Sigmoid colon (tissue), 7 donors: ENCODE measurements around the gene LRP1B. TPM values are rescaled to one million over a fixed set of nuclear protein-coding genes. Genes with fewer than 3 reads are reported as not detected.
"Not testable (repeated sequence)": the region's sequence is repeated elsewhere in the genome, so short reads cannot be mapped to it uniquely, and the experiment has no call there.

Experiments used
- DNase-seq: peaks from one replicate; pipeline ENCODE4 v3.0.0-alpha.2; 2019
- H3K27ac ChIP-seq, 4 donors: fragments of 200-600 bp; sonication (generic); one replicate each; pipeline ENCODE4 v1.5.1; 2016 to 2019; ENCODE audit warnings: mild to moderate bottlenecking in 1 of 4
- H3K27me3 ChIP-seq, 3 donors: fragments of 200-600 bp; sonication (generic); one replicate each; pipeline ENCODE4 v1.5.1; 2019; ENCODE audit warnings: mild to moderate bottlenecking in 1 of 3
- H3K36me3 ChIP-seq, 4 donors: fragments of 200-600 bp; sonication (generic); one replicate each; pipeline ENCODE4 v1.5.1; 2016 to 2019
- H3K4me1 ChIP-seq, 4 donors: fragments of 200-600 bp; sonication (generic); one replicate each; pipeline ENCODE4 v1.5.1; 2017 to 2019
- H3K4me3 ChIP-seq, 4 donors: fragments of 200-600 bp; sonication (generic); one replicate each; pipeline ENCODE4 v1.5.1; 2017 to 2019; ENCODE audit warnings: mild to moderate bottlenecking in 2 of 4, moderate library complexity in 1 of 4
- H3K9me3 ChIP-seq, 4 donors: fragments of 200-600 bp in 3 of 4; sonication (generic) in 3 of 4; one replicate each; pipeline versions ENCODE4 v1.5.1 to v1.6.1; 2013 to 2019
- EP300 ChIP-seq, 4 donors: sonication (generic); formaldehyde crosslinking; IDR thresholded peaks; one replicate each; pipeline ENCODE4 v1.6.1; 2017; ENCODE audit warnings: antibody characterized with exemption in 4 of 4
- POLR2A ChIP-seq, 2 donors: fragments of 450-650 bp; IDR thresholded peaks; one replicate each; pipeline ENCODE4 v1.6.1; 2016; ENCODE audit warnings: antibody characterized with exemption in 2 of 2, mild to moderate bottlenecking in 2 of 2, moderate library complexity in 2 of 2
- POLR2AphosphoS5 ChIP-seq, 4 donors: sonication (generic); formaldehyde crosslinking; IDR thresholded peaks; one replicate each; pipeline ENCODE4 v1.6.1; 2017; ENCODE audit warnings: antibody characterized with exemption in 4 of 4
- WGBS, 2 donors: extraction: QIAGEN DNeasy Blood & Tissue Kit; methylation state at CpG; one replicate each; pipeline ENCODE4 v1.1.7; 2013; 5-methylcytosine and 5-hydroxymethylcytosine counted together
- intact Hi-C: fragments of 100-400 bp; cut with DNase I; formaldehyde crosslinking; loops from one replicate; pipeline ENCODE4 v1.15.1; 2023
- polyA plus RNA-seq, 3 donors: library from polyadenylated mRNA; stranded (reverse); fragments of 200-250 nt; gene quantifications; one replicate each; pipeline ENCODE4 v1.2.3, GENCODE V29; 2013
- total RNA-seq, 4 donors: library from RNA; depleted of rRNA; stranded (reverse); fragments of >200 nt; gene quantifications; one replicate each; pipeline ENCODE4 v1.1.0, GENCODE V29; 2016
- TF ChIP-seq, protein P1 (sequence below), 4 experiments: fragments of 450-650 bp in 3 of 4; fragments of 200-600 bp in 1 of 4; IDR thresholded peaks; one replicate each; pipeline ENCODE4 v1.5.1; 2016 to 2019; ENCODE audit warnings: antibody characterized with exemption in 4 of 4, mild to moderate bottlenecking in 3 of 4, moderate library complexity in 2 of 4
- donor health status: healthy with polysubstance abuse.
- donor health status: Bipolar disorder and iron deficiency.
- donor health status: healthy.

LRP1B gene
- total and polyA plus RNA-seq, 7 donors, result 0.06 to 5.1 (median 2.0) TPM; not detected in 1

DNA sequence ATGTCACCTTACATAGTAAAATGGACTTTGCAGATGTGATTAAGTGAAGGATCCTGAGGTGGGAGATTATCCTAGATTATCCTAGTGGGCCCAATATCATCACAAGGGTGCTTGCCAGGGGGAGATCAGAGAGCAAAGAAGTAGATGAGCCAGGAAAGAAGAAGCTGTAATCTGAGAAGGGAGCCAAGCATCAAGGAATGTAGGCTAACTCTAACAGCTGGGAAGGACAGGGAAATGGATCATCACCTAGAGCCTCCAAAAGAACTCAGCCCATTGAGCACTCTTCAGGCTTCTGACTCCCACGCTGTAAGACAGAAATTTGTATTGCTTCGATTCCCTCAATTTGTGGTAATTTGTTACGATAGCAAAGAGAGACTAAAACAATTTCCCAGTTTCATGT is 309.9 kb downstream of the LRP1B start:
- TF ChIP-seq, protein P1, sequence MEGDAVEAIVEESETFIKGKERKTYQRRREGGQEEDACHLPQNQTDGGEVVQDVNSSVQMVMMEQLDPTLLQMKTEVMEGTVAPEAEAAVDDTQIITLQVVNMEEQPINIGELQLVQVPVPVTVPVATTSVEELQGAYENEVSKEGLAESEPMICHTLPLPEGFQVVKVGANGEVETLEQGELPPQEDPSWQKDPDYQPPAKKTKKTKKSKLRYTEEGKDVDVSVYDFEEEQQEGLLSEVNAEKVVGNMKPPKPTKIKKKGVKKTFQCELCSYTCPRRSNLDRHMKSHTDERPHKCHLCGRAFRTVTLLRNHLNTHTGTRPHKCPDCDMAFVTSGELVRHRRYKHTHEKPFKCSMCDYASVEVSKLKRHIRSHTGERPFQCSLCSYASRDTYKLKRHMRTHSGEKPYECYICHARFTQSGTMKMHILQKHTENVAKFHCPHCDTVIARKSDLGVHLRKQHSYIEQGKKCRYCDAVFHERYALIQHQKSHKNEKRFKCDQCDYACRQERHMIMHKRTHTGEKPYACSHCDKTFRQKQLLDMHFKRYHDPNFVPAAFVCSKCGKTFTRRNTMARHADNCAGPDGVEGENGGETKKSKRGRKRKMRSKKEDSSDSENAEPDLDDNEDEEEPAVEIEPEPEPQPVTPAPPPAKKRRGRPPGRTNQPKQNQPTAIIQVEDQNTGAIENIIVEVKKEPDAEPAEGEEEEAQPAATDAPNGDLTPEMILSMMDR (IDR thresholded peaks at IDR 0.05), result no peak
- TF ChIP-seq POLR2AphosphoS5 (IDR thresholded peaks at IDR 0.05) (no peak), EP300 (IDR thresholded peaks at IDR 0.05) (no peak), POLR2A (IDR thresholded peaks at IDR 0.05) (no peak)
- no peak for DNase-seq
- Histone ChIP-seq H3K27ac (no peak overlapping the region), H3K4me1 (no peaks in the 10 kb centered on the region), H3K27me3 (no peaks in the 10 kb centered on the region), H3K36me3 (no peaks in the 10 kb centered on the region), H3K9me3 (no peaks in the 10 kb centered on the region), H3K4me3 (no peak overlapping the region)
- WGBS, 2 donors, result 90 to 91% methylated on average over 3 of the region's 3 CpGs
- intact Hi-C loops, result no loop called here

DNA sequence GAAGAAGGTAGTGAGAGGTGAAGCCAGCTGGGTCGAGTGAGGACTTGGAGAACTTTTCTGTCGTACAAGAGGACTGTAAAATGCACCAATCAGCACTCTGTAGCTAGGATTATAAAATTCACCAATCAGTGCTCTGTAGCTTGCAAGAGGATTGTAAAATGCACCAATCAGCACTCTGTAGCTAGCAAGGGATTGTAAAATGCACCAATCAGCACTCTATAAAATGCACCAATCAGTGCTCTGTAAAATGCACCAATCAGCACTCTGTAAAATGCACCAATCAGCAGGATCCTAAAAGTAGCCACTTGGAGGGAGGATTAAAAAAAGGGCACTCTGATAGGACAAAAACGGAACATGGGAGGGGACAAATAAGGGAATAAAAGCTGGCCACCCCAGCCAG is 315.5 kb downstream of the LRP1B start:
- H3K4me1 ChIP-seq, H3K9me3 ChIP-seq, intact Hi-C loops, H3K4me3 ChIP-seq, DNase-seq, H3K27ac ChIP-seq, H3K27me3 ChIP-seq, H3K36me3 ChIP-seq: not testable (repeated sequence)
- 59 to 87% methylated on average over 3 of the region's 3 CpGs for WGBS, 2 donors

GRCh38 chr2:141814150-141814549 is 316.7 kb downstream of the LRP1B start:
- peaks cover 0 to 3% (median 2%) of the 10 kb centered on the region in 4 donors for H3K9me3 ChIP-seq
- no peaks in the 10 kb centered on the region for H3K36me3 ChIP-seq
- 53 to 58% methylated on average over 2 of the region's 2 CpGs for WGBS, 2 donors
- no peak overlapping the region for H3K4me3 ChIP-seq
- TF ChIP-seq POLR2AphosphoS5 (IDR thresholded peaks at IDR 0.05) (no peak), POLR2A (IDR thresholded peaks at IDR 0.05) (no peak), EP300 (IDR thresholded peaks at IDR 0.05) (no peak)
- TF ChIP-seq, protein P1 (IDR thresholded peaks at IDR 0.05), result no peak
- intact Hi-C loops, result no loop called here
- no peak overlapping the region for H3K27ac ChIP-seq
- no peaks in the 10 kb centered on the region for H3K27me3 ChIP-seq
- no peaks in the 10 kb centered on the region for H3K4me1 ChIP-seq
- no peak for DNase-seq

DNA sequence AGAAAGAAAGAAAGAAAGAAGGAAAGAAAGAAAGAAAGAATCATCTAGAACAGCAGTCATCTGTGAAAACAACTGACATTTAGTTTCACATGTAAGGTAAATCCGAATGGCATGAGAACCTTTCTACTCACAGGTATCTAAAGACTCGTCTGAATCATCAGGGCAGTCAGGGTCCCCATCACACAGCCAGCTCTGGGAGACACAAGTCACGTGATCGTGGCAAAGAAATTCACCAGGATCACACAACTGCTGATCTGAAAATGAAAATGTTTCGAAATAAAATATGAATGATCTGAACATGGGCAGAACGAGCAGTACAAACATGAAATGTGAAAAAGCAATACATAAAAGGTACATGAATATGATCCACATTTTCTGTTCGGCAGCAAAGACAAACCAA is 320.7 kb downstream of the LRP1B start:
- Histone ChIP-seq H3K27ac (no peak overlapping the region), H3K4me3 (no peak overlapping the region), H3K27me3 (no peaks in the 10 kb centered on the region), H3K4me1 (no peaks in the 10 kb centered on the region), H3K36me3 (no peaks in the 10 kb centered on the region), H3K9me3 (peaks cover 0 to 3% (median 0%) of the 10 kb centered on the region in 4 donors)
- TF ChIP-seq, protein P1 (IDR thresholded peaks at IDR 0.05), result no peak
- no peak for TF ChIP-seq POLR2A (IDR thresholded peaks at IDR 0.05)
- TF ChIP-seq EP300 (IDR thresholded peaks at IDR 0.05), result no peak
- no peak for TF ChIP-seq POLR2AphosphoS5 (IDR thresholded peaks at IDR 0.05)
- DNase-seq, result no peak
- intact Hi-C loops, result no loop called here
- WGBS, 2 donors, result 74 to 83% methylated on average over 7 of the region's 7 CpGs

DNA sequence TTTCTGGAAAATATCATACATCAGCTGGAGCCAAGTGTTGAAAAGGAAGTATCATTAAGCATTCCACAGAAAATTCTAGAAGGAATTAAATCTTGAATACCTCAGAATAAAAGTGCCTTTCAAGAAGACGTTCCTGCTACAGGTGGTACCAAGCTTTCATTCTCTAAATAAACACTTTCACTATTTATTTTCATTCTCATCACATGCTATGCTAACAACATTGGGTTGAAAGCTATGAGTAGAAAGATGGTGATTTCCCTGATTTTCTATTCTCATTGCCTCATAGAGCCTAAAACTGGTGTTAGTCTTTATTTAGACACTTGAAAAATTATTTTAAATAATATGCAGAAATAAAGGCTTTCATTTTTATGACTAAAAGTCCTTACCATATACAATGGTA is 324.7 kb downstream of the LRP1B start:
- 49 to 62% methylated on average over 1 of the region's 1 CpG for WGBS, 2 donors
- Histone ChIP-seq H3K36me3 (no peaks in the 10 kb centered on the region), H3K27me3 (no peaks in the 10 kb centered on the region), H3K27ac (no peak overlapping the region), H3K9me3 (no peaks in the 10 kb centered on the region), H3K4me3 (no peak overlapping the region), H3K4me1 (no peaks in the 10 kb centered on the region)
- TF ChIP-seq EP300 (IDR thresholded peaks at IDR 0.05) (no peak), POLR2AphosphoS5 (IDR thresholded peaks at IDR 0.05) (no peak), POLR2A (IDR thresholded peaks at IDR 0.05) (no peak)
- TF ChIP-seq, protein P1 (IDR thresholded peaks at IDR 0.05), result no peak
- no peak for DNase-seq
- intact Hi-C loops, result no loop called here
